ENCODE results near the gene SERGEF. TPM values are rescaled to one million over a fixed set of nuclear protein-coding genes. Genes with fewer than 3 reads are reported as not detected.

The SERGEF gene
- total and polyA plus RNA-seq, 8 donors = 9.3 to 158 (median 73.5) TPM; not detected in 1

GRCh38 chr11:17810041-17810440 is 202.8 kb downstream of the SERGEF start:
- TF ChIP-seq POLR2AphosphoS5 (IDR thresholded peaks at IDR 0.05) = no peak
- TF ChIP-seq POLR2A (IDR thresholded peaks at IDR 0.05) = no peak
- TF ChIP-seq EP300 (IDR thresholded peaks at IDR 0.05) = no peak
- TF ChIP-seq CTCF (IDR thresholded peaks at IDR 0.05) = no peak
- Histone ChIP-seq H3K27ac (no peak overlapping the region), H3K36me3 (no peaks in the 10 kb centered on the region), H3K27me3 (no peaks in the 10 kb centered on the region), H3K9me3 (no peaks in the 10 kb centered on the region), H3K4me1 (peaks cover 16 to 40% (median 27%) of the 10 kb centered on the region in 4 donors), H3K4me3 (no peak overlapping the region)
- intact Hi-C loops (cut with DNase I; ENCODE audit: low total_unique reads) = no loop called here
- DNase-seq = no peak
- WGBS, 5 donors = 95 to 100% (median 100%) methylated on average over 1 of the region's 1 CpG

DNA sequence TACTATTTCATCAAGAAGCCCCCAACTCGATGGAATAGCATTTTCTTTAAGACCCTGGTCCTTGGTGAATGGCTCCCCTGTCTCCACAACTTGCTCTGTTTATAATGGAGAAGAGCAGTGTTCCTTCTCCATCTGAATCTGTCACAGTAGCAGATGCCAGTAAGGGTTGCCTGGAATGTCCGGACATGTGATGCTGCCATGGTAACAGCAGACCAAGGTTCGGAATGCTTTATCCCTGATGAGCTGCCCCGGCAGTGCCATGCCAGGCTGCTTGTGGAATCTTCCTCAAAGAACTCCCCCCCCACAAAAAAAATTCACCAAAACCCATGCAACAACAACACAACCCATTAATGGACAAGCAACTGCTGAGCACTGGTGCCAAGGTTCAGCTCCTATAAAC is 205.8 kb downstream of the SERGEF start:
- peaks cover 1 to 12% (median 11%) of the 10 kb centered on the region in 4 donors for H3K4me1 ChIP-seq
- no peaks in the 10 kb centered on the region for H3K36me3 ChIP-seq
- H3K27ac ChIP-seq = no peak overlapping the region
- TF ChIP-seq POLR2A (IDR thresholded peaks at IDR 0.05) (no peak), POLR2AphosphoS5 (IDR thresholded peaks at IDR 0.05) (no peak), CTCF (IDR thresholded peaks at IDR 0.05) (no peak), EP300 (IDR thresholded peaks at IDR 0.05) (no peak)
- WGBS, 5 donors = 81 to 95% (median 91%) methylated on average over 4 of the region's 4 CpGs
- no peak for DNase-seq
- intact Hi-C loops (cut with DNase I; ENCODE audit: low total_unique reads) = no loop called here
- H3K9me3 ChIP-seq = no peaks in the 10 kb centered on the region
- H3K4me3 ChIP-seq = no peak overlapping the region
- no peaks in the 10 kb centered on the region for H3K27me3 ChIP-seq

GRCh38 chr11:17805873-17806272 is 207.0 kb downstream of the SERGEF start:
- no peak for DNase-seq
- Histone ChIP-seq H3K27me3 (no peaks in the 10 kb centered on the region), H3K36me3 (no peaks in the 10 kb centered on the region), H3K9me3 (no peaks in the 10 kb centered on the region), H3K4me3 (no peak overlapping the region), H3K27ac (no peak overlapping the region), H3K4me1 (peaks cover 0 to 7% (median 3%) of the 10 kb centered on the region in 4 donors)
- intact Hi-C loops (cut with DNase I; ENCODE audit: low total_unique reads) = no loop called here
- 68 to 88% (median 84%) methylated on average over 1 of the region's 1 CpG for WGBS, 5 donors
- no peak for TF ChIP-seq EP300 (IDR thresholded peaks at IDR 0.05)
- TF ChIP-seq POLR2AphosphoS5 (IDR thresholded peaks at IDR 0.05) = no peak
- TF ChIP-seq POLR2A (IDR thresholded peaks at IDR 0.05) = no peak
- no peak for TF ChIP-seq CTCF (IDR thresholded peaks at IDR 0.05)

DNA sequence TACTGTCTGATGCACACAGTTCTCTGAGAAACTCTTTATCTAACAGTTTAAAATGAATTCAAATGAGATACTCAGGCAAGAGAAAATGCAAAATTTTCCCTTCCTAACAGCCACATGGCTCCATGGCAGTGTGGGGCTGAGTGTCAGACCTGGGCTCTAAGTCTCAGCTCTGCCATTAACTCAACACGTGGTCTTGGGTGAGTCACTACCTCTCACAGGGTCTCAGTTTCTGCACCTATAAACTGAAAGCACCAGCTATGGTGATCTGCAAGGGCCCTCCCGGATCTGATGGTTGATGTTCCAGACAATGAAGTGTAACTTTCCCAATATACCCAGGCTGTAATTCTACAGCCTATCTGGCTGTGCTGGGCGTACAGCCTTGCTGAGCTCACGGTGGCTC is 207.8 kb downstream of the SERGEF start:
- no peaks in the 10 kb centered on the region for H3K27me3 ChIP-seq
- no peaks in the 10 kb centered on the region for H3K4me1 ChIP-seq
- H3K36me3 ChIP-seq = no peaks in the 10 kb centered on the region
- no peak overlapping the region for H3K4me3 ChIP-seq
- TF ChIP-seq CTCF (IDR thresholded peaks at IDR 0.05) (no peak), POLR2A (IDR thresholded peaks at IDR 0.05) (no peak), POLR2AphosphoS5 (IDR thresholded peaks at IDR 0.05) (no peak)
- no peaks in the 10 kb centered on the region for H3K9me3 ChIP-seq
- intact Hi-C loops (cut with DNase I; ENCODE audit: low total_unique reads) = no loop called here
- no peak overlapping the region for H3K27ac ChIP-seq
- DNase-seq = no peak
- 93 to 100% (median 96%) methylated on average over 4 of the region's 4 CpGs for WGBS, 5 donors
